Measurements from ENCODE around the gene PPARG.

GRCh38 chr3:12483872-12484197 lies 195.0 kb downstream of the PPARG start:
- TF ChIP-seq CTCF (IDR thresholded peaks at IDR 0.05) (no peak), POLR2A (IDR thresholded peaks at IDR 0.05) (no peak), POLR2AphosphoS5 (IDR thresholded peaks at IDR 0.05) (no peak)
